GM18526 (cell line): Measurements from ENCODE around the gene TNFRSF14.

ENCODE experiments used
- POLR2A ChIP-seq: IDR thresholded peaks from 3 replicates; pipeline ENCODE4 v1.6.1; 2011; ENCODE audit not compliant: insufficient read length; ENCODE audit errors: extremely low read depth

The TNFRSF14 gene

GRCh38 chr1:2566101-2567045, 10.2 kb downstream of the TNFRSF14 start:
- no peak for TF ChIP-seq POLR2A

- TF ChIP-seq POLR2A = no peak
These were observed 11.0 kb downstream of the TNFRSF14 start for GRCh38 chr1:2567083-2567679.

GRCh38 chr1:2569060-2569459, 12.9 kb downstream of the TNFRSF14 start:
- TF ChIP-seq POLR2A = no peak

GRCh38 chr1:2570332-2570731, 14.2 kb downstream of the TNFRSF14 start:
- TF ChIP-seq POLR2A = no peak

- no peak for TF ChIP-seq POLR2A
These were observed 15.2 kb downstream of the TNFRSF14 start for GRCh38 chr1:2571348-2571747.

- TF ChIP-seq POLR2A = no peak
These were observed 17.2 kb downstream of the TNFRSF14 start for GRCh38 chr1:2573250-2573920.

- no peak for TF ChIP-seq POLR2A
These were observed 18.2 kb downstream of the TNFRSF14 start for GRCh38 chr1:2574350-2574749.

GRCh38 chr1:2575801-2576663, 19.9 kb downstream of the TNFRSF14 start:
- no peak for TF ChIP-seq POLR2A

- peak; percentile 31 for TF ChIP-seq POLR2A
These were observed 21.4 kb downstream of the TNFRSF14 start for GRCh38 chr1:2577565-2578075.

GRCh38 chr1:2578758-2579118, 22.6 kb downstream of the TNFRSF14 start:
- TF ChIP-seq POLR2A = no peak

- no peak for TF ChIP-seq POLR2A
These were observed 24.5 kb downstream of the TNFRSF14 start for GRCh38 chr1:2580691-2581090.

GRCh38 chr1:2582391-2582790, 26.2 kb downstream of the TNFRSF14 start:
- TF ChIP-seq POLR2A = no peak

- no peak for TF ChIP-seq POLR2A
These were observed 27.2 kb downstream of the TNFRSF14 start for GRCh38 chr1:2583331-2583791.

GRCh38 chr1:2583871-2584351, 27.7 kb downstream of the TNFRSF14 start:
- TF ChIP-seq POLR2A = no peak
